SK-N-SH treated with all-trans-retinoic acid at 6 μM for 48 hours (cell line): ENCODE measurements around the gene OLFM1.

Source experiments
- BACH2 ChIP-seq: fragments of 250-450 bp; sonication (Bioruptor Pico); IDR thresholded peaks from 2 replicates; pipeline ENCODE4 v1.9.0; 2021; ENCODE audit warnings: mild to moderate bottlenecking, borderline replicate concordance
- CSDC2 ChIP-seq: fragments of 250-450 bp; sonication (Bioruptor Pico); IDR thresholded peaks from 2 replicates; pipeline ENCODE4 v1.5.0; 2020; ENCODE audit warnings: mild to moderate bottlenecking, moderate library complexity
- ESRRG ChIP-seq: fragments of 250-450 bp; sonication (Bioruptor Pico); IDR thresholded peaks from 2 replicates; pipeline ENCODE4 v1.6.1; 2021; ENCODE audit warnings: mild to moderate bottlenecking
- ISL1 ChIP-seq: fragments of 250-450 bp; sonication (Bioruptor Pico); IDR thresholded peaks from 2 replicates; pipeline ENCODE4 v2.1.2; 2022; ENCODE audit warnings: mild to moderate bottlenecking, moderate library complexity
- PPARA ChIP-seq: fragments of 250-450 bp; sonication (Bioruptor Pico); IDR thresholded peaks from 2 replicates; pipeline ENCODE4 v1.5.0; 2020; ENCODE audit warnings: mild to moderate bottlenecking, borderline replicate concordance
- SNAI2 ChIP-seq: fragments of 250-450 bp; sonication (Bioruptor Pico); IDR thresholded peaks from 2 replicates; pipeline ENCODE4 v1.5.0; 2020; ENCODE audit warnings: mild to moderate bottlenecking, moderate library complexity
- TOX ChIP-seq: fragments of 250-450 bp; sonication (Bioruptor Pico); IDR thresholded peaks from 2 replicates; pipeline ENCODE4 v1.8.0; 2021; ENCODE audit warnings: mild to moderate bottlenecking, moderate library complexity, borderline replicate concordance
- ZFP3 ChIP-seq: fragments of 250-450 bp; sonication (Bioruptor Pico); IDR thresholded peaks from 2 replicates; pipeline ENCODE4 v1.5.0; 2020; ENCODE audit warnings: mild to moderate bottlenecking, moderate library complexity
- ZNF565 ChIP-seq: fragments of 450-650 bp; formaldehyde crosslinking; conservative IDR thresholded peaks from 2 replicates; pipeline ENCODE4 v1.5.0; 2020; ENCODE audit warnings: low read depth, mild to moderate bottlenecking, moderate library complexity
- ZNF70 ChIP-seq: fragments of 450-650 bp; formaldehyde crosslinking; IDR thresholded peaks from 2 replicates; pipeline ENCODE4 v1.5.0; 2020; ENCODE audit warnings: mild to moderate bottlenecking, moderate library complexity
- ZNF8 ChIP-seq: fragments of 450-650 bp; formaldehyde crosslinking; IDR thresholded peaks from 2 replicates; pipeline ENCODE4 v1.5.0; 2020; ENCODE audit warnings: mild to moderate bottlenecking, moderate library complexity
- TF ChIP-seq, protein P1 (sequence below): fragments of 250-450 bp; sonication (Bioruptor Pico); IDR thresholded peaks from 2 replicates; pipeline ENCODE4 v1.5.1; 2020; ENCODE audit warnings: low read depth, mild to moderate bottlenecking, moderate library complexity
- TF ChIP-seq, protein P2 (sequence below): fragments of 250-450 bp; sonication (Bioruptor Pico); IDR thresholded peaks from 2 replicates; pipeline ENCODE4 v1.8.0; 2020; ENCODE audit warnings: mild to moderate bottlenecking, moderate library complexity, borderline replicate concordance

DNA sequence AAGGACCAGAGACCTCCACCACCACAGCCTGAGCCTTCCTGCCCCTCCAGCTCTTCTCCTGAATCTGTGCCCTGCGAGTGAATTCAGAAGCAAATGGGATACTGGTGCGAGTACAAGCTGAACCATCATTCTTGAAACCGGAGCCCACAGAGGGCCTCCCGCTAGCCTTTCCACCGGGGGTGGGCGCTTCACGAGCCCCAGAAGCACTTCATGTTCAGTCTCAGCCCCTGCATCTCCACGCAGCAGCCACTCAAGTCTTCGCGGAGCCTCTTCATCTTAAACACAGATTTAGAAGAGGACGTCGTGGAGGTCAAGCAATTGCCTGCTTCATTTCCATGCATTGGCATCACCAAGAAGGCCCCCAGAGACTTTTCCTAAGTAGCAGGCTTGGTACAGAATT, 26.0 kb upstream of the OLFM1 start:
- TF ChIP-seq CSDC2 (CRISPR knock-in tag) (no peak), SNAI2 (CRISPR knock-in tag) (no peak), ISL1 (CRISPR knock-in tag) (no peak), ZFP3 (CRISPR knock-in tag) (no peak), BACH2 (CRISPR knock-in tag) (no peak), PPARA (CRISPR knock-in tag) (no peak), ZNF565 (CRISPR knock-in tag) (no peak), ZNF8 (CRISPR knock-in tag) (no peak), TOX (CRISPR knock-in tag) (no peak), ZNF70 (CRISPR knock-in tag) (no peak), ESRRG (CRISPR knock-in tag) (no peak)
- TF ChIP-seq, protein P1, sequence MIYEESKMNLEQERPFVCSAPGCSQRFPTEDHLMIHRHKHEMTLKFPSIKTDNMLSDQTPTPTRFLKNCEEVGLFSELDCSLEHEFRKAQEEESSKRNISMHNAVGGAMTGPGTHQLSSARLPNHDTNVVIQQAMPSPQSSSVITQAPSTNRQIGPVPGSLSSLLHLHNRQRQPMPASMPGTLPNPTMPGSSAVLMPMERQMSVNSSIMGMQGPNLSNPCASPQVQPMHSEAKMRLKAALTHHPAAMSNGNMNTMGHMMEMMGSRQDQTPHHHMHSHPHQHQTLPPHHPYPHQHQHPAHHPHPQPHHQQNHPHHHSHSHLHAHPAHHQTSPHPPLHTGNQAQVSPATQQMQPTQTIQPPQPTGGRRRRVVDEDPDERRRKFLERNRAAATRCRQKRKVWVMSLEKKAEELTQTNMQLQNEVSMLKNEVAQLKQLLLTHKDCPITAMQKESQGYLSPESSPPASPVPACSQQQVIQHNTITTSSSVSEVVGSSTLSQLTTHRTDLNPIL: no peak
- TF ChIP-seq, protein P2, sequence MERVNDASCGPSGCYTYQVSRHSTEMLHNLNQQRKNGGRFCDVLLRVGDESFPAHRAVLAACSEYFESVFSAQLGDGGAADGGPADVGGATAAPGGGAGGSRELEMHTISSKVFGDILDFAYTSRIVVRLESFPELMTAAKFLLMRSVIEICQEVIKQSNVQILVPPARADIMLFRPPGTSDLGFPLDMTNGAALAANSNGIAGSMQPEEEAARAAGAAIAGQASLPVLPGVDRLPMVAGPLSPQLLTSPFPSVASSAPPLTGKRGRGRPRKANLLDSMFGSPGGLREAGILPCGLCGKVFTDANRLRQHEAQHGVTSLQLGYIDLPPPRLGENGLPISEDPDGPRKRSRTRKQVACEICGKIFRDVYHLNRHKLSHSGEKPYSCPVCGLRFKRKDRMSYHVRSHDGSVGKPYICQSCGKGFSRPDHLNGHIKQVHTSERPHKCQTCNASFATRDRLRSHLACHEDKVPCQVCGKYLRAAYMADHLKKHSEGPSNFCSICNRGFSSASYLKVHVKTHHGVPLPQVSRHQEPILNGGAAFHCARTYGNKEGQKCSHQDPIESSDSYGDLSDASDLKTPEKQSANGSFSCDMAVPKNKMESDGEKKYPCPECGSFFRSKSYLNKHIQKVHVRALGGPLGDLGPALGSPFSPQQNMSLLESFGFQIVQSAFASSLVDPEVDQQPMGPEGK: no peak
